GM23248 (cell line): ENCODE data around the gene CFDP1.

Experiments
- EZH2 ChIP-seq: fragments of 200-600 bp; sonication (generic); IDR thresholded peaks from 2 replicates; pipeline ENCODE4 v1.6.1; 2018; ENCODE audit warnings: antibody characterized with exemption, mild to moderate bottlenecking; ENCODE audit not compliant: insufficient read depth, poor library complexity, severe bottlenecking
- EZH2phosphoT487 ChIP-seq: fragments of 200-600 bp; sonication (generic); IDR thresholded peaks from 2 replicates; pipeline ENCODE4 v1.6.1; 2018; ENCODE audit warnings: antibody characterized with exemption, moderate library complexity, mild to moderate bottlenecking, low read depth; ENCODE audit not compliant: insufficient read depth

DNA sequence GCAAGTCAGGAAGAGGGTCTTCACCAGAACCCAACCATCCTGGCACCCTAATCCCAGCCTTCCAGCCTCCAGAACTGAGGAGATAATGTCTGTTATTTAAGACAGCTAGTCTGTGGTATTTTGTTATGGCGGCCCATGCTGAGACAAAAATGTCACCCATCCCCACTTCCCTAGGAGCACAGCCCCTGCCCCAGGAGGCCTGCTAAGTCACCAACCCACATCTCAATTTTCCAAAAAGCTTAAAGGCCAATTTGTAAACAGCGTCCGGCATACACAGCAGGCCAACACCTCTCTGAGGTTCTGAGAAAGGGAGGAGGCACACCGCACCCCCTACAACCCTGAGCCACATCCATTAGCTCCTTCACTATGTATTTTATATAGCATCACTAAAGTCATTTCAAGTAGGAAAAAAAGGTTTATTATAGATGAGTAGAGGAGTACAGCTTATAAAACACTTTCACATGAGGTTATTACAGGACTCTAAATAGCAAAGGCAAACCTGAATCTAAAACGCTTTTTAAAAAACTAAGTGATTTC, 24.2 kb upstream of the CFDP1 start:
- TF ChIP-seq EZH2phosphoT487 (no peak), EZH2 (no peak)
